Cardiac muscle cell (in vitro differentiated cells and primary cell): Measurements from ENCODE around the gene USP6NL. TPM values are rescaled to one million over a fixed set of nuclear protein-coding genes. Genes with fewer than 3 reads are reported as not detected.

ENCODE experiments used
- DNase-seq, 2 donors: peaks; one replicate each; pipeline versions ENCODE4 v3.0.0 to v3.0.0-alpha.2; 2010 to 2017; ENCODE audit warnings: low read depth in 1 of 2, low spot score in 1 of 2
- H3K27ac ChIP-seq: fragments of 200-600 bp; sonication (generic); 2 replicates; pipeline ENCODE4 v1.5.1; 2016
- H3K27me3 ChIP-seq: fragments of 200-600 bp; sonication (generic); 2 replicates; pipeline ENCODE4 v1.6.0; 2016; ENCODE audit warnings: control low read depth
- H3K36me3 ChIP-seq: fragments of 200-600 bp; sonication (generic); 2 replicates; pipeline ENCODE4 v1.5.1; 2016; ENCODE audit warnings: control low read depth
- H3K4me1 ChIP-seq: fragments of 200-600 bp; sonication (generic); 2 replicates; pipeline ENCODE4 v1.8.1; 2017; ENCODE audit warnings: low read depth, mild to moderate bottlenecking, mixed run types
- H3K4me3 ChIP-seq: fragments of 200-600 bp; sonication (generic); 2 replicates; pipeline ENCODE4 v1.5.1; 2016; ENCODE audit warnings: mild to moderate bottlenecking
- H3K9me3 ChIP-seq: fragments of 200-600 bp; sonication (generic); 2 replicates; pipeline ENCODE4 v1.5.1; 2017; ENCODE audit warnings: low read depth, mild to moderate bottlenecking, control low read depth
- polyA plus RNA-seq: library from polyadenylated mRNA; unstranded; fragments of >200 nt; fragmentation: Nextera tagmentation; extraction: Ambion mirVana; gene quantifications from 2 replicates; pipeline ENCODE4 v1.2.1, GENCODE V29; 2016
- total RNA-seq: library from RNA; depleted of rRNA; stranded (reverse); fragments of >200 nt; gene quantifications from 2 replicates; pipeline ENCODE4 v1.2.3, GENCODE V29; 2016
- TF ChIP-seq, protein P1 (sequence below): IDR thresholded peaks from 2 replicates; pipeline ENCODE4 v1.5.1; 2012; ENCODE audit warnings: low read depth, mild to moderate bottlenecking, low read length

Gene USP6NL
- total and polyA plus RNA-seq, 2 experiments from 2014 or later = 13.6 to 25.4 TPM

DNA sequence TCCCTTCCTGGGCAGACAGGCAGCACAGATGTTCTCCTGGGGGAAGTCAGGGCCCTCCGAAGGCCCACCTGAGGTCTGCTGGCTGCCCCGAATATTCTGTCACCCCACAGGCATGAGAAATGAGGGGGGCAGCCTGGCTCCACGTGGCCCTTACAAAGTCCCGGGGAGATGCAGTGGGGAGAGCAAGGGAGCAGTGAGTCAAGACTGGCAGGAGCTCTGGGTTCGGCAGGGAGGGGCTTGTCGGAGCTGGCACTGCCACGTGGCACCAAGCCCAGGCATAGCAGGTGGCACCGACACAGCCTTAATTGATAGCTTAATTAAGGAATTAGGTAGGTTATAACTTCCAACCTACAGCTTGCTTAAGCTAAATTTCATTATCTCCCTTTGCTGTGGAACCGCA, 163.9 kb downstream of the USP6NL start:
- TF ChIP-seq, protein P1, sequence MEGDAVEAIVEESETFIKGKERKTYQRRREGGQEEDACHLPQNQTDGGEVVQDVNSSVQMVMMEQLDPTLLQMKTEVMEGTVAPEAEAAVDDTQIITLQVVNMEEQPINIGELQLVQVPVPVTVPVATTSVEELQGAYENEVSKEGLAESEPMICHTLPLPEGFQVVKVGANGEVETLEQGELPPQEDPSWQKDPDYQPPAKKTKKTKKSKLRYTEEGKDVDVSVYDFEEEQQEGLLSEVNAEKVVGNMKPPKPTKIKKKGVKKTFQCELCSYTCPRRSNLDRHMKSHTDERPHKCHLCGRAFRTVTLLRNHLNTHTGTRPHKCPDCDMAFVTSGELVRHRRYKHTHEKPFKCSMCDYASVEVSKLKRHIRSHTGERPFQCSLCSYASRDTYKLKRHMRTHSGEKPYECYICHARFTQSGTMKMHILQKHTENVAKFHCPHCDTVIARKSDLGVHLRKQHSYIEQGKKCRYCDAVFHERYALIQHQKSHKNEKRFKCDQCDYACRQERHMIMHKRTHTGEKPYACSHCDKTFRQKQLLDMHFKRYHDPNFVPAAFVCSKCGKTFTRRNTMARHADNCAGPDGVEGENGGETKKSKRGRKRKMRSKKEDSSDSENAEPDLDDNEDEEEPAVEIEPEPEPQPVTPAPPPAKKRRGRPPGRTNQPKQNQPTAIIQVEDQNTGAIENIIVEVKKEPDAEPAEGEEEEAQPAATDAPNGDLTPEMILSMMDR = no peak
- Histone ChIP-seq H3K27me3 (no peaks in the 10 kb centered on the region), H3K4me1 (no peaks in the 10 kb centered on the region), H3K4me3 (no peak overlapping the region), H3K9me3 (no peaks in the 10 kb centered on the region), H3K36me3 (no peaks in the 10 kb centered on the region), H3K27ac (no peak overlapping the region)
- DNase-seq = no peak

DNA sequence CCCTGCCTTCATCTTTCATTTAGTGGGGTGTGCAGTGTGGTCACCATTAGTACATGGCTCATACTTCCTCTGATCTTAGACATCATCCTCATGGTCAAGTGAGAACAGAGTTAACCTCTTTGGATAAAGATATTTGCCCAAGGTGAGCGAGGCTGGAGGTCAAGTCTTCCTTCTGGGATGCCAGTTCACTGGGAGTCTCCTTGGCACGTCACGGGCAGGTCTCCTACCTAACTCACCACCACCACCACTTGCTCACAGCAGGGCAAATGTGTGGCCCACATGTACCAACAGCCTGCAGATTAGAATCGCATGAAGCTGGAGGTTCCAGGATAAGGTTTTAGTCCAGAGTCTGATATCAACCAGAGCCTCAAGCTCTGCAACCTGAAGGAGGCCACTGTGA, 164.6 kb downstream of the USP6NL start:
- H3K36me3 ChIP-seq = no peaks in the 10 kb centered on the region
- no peak overlapping the region for H3K27ac ChIP-seq
- TF ChIP-seq, protein P1 = no peak
- no peaks in the 10 kb centered on the region for H3K27me3 ChIP-seq
- no peak for DNase-seq
- no peaks in the 10 kb centered on the region for H3K4me1 ChIP-seq
- no peak overlapping the region for H3K4me3 ChIP-seq
- no peaks in the 10 kb centered on the region for H3K9me3 ChIP-seq

DNA sequence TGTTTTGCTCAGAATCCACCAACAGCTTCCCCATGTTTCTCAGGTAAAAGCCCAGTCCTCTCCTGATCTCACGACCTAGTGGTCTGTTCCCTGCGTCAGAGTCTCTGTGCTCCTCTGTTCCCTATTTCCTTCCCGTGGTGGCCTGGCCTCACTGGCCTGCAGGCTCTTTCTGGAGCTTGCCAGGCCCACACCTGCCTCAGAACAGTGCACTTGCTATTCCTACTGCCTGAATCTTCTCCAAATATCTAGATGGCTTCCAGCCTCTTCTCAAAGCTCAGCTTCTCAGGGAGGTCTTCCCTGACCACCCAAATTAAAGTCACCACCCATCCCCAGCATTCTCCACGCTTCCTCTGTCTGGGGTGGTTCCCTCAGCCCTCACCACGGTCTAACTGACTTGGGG, 165.3 kb downstream of the USP6NL start:
- no peaks in the 10 kb centered on the region for H3K27me3 ChIP-seq
- DNase-seq = no peak
- H3K36me3 ChIP-seq = no peaks in the 10 kb centered on the region
- TF ChIP-seq, protein P1 = no peak
- no peaks in the 10 kb centered on the region for H3K9me3 ChIP-seq
- H3K4me1 ChIP-seq = no peaks in the 10 kb centered on the region
- no peak overlapping the region for H3K4me3 ChIP-seq
- H3K27ac ChIP-seq = no peak overlapping the region

DNA sequence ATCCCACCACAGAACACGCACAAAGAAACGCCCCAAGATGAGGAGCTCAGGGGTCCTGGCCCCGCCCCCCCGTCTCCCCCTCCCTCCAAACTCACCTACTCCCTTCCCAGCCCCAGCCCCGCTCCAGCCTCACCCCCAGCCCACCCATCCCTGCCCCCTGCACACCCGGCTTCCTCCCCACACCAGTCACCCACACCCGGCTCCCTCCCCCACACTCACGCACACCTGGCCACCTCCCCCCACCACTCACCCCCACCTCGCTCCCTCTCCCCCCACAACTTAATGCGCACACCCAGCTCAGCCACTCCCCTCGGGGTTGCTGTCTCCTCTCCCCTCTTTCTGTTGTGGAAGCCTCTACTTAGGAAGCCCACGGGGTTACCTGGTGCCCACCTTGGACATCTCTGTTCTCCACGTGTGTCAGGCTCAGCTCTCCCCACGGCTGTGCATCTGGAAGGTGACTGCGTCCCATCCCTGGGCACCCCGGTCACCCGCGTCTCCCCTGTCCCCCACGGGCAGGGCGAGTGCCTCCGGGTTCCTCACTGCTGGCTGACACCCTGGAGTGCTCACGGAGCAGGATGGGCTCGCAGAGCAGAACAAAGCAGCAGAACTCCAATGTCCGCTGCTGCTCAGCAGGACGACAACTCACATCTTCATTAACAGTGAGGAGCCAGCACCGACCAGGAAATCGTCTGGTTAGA, 166.8 kb downstream of the USP6NL start:
- H3K27me3 ChIP-seq = no peaks in the 10 kb centered on the region
- DNase-seq = no peak
- H3K36me3 ChIP-seq = no peaks in the 10 kb centered on the region
- no peak overlapping the region for H3K27ac ChIP-seq
- H3K4me3 ChIP-seq = no peak overlapping the region
- H3K9me3 ChIP-seq = no peaks in the 10 kb centered on the region
- H3K4me1 ChIP-seq = no peaks in the 10 kb centered on the region
- TF ChIP-seq, protein P1 = no peak

DNA sequence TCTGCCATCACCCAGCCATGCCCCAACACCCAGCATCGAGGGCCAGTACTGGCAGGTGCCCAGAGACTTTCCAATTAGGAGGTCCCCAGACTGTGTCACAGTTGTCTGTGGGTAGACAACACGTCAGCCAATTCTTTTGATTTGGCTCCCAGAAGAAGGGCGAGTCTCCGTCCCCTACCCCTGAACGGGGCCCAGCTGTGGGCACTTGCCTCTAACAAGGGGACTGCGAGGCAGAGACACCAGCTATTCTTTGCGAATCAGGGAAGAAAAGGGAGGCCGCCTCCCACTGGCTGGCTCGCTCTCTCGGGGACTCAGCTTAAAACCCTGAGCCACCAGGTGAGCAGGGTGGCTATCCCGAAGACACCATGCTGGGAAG, 167.3 kb downstream of the USP6NL start:
- TF ChIP-seq, protein P1 = no peak
- Histone ChIP-seq H3K4me1 (no peaks in the 10 kb centered on the region), H3K27me3 (no peaks in the 10 kb centered on the region), H3K4me3 (no peak overlapping the region), H3K9me3 (no peaks in the 10 kb centered on the region), H3K36me3 (no peaks in the 10 kb centered on the region), H3K27ac (no peak overlapping the region)
- DNase-seq = no peak
